Smooth muscle cell (in vitro differentiated cells): ENCODE data around the gene MYO1F. TPM values are rescaled to one million over a fixed set of nuclear protein-coding genes. Genes with fewer than 3 reads are reported as not detected.

Source experiments
- DNase-seq: peaks from one replicate; lab custom pipeline; 2025; ENCODE audit not compliant: unreplicated experiment; lab: John Stamatoyannopoulos, UW
- H2AFZ ChIP-seq: fragments of 200-600 bp; sonication (generic); 2 replicates; pipeline ENCODE4 v1.6.0; 2016; ENCODE audit warnings: antibody characterized with exemption, low read depth, mild to moderate bottlenecking
- H3F3A ChIP-seq: fragments of 200-600 bp; sonication (generic); 2 replicates; pipeline ENCODE4 v1.6.0; 2017; ENCODE audit warnings: antibody characterized with exemption, low read depth
- H3K27ac ChIP-seq: fragments of 200-600 bp; sonication (generic); 2 replicates; pipeline ENCODE4 v1.5.1; 2016; ENCODE audit warnings: low read depth, mild to moderate bottlenecking
- H3K27me3 ChIP-seq: fragments of 200-600 bp; sonication (generic); 2 replicates; pipeline ENCODE4 v1.6.1; 2016; ENCODE audit warnings: low read depth, mild to moderate bottlenecking
- H3K36me3 ChIP-seq: fragments of 200-600 bp; sonication (generic); 2 replicates; pipeline ENCODE4 v1.5.1; 2016; ENCODE audit warnings: low read depth
- H3K4me1 ChIP-seq: fragments of 200-600 bp; sonication (generic); 2 replicates; pipeline ENCODE4 v1.5.1; 2016; ENCODE audit warnings: low read depth
- H3K4me2 ChIP-seq: fragments of 200-600 bp; sonication (generic); 2 replicates; pipeline ENCODE4 v1.6.0; 2016; ENCODE audit warnings: mild to moderate bottlenecking
- H3K4me3 ChIP-seq: fragments of 200-600 bp; sonication (generic); 2 replicates; pipeline ENCODE4 v1.5.1; 2016; ENCODE audit warnings: mild to moderate bottlenecking
- H3K79me2 ChIP-seq: fragments of 200-600 bp; sonication (generic); 2 replicates; pipeline ENCODE4 v1.6.0; 2016; ENCODE audit warnings: low read depth, mild to moderate bottlenecking
- H3K9ac ChIP-seq: fragments of 200-600 bp; sonication (generic); 2 replicates; pipeline ENCODE4 v1.6.0; 2016; ENCODE audit warnings: low read depth
- H3K9me3 ChIP-seq: fragments of 200-600 bp; sonication (generic); replicated peaks from 2 replicates; pipeline ENCODE4 v1.5.1; 2016; ENCODE audit warnings: low read depth
- H4K20me1 ChIP-seq: fragments of 200-600 bp; sonication (generic); 2 replicates; pipeline ENCODE4 v1.6.0; 2016; ENCODE audit warnings: low read depth
- WGBS: methylation state at CpG from one replicate; pipeline ENCODE4 v1.1.7; 2016; ENCODE audit warnings: low lambda C conversion rate; 5-methylcytosine and 5-hydroxymethylcytosine counted together
- polyA plus RNA-seq: library from polyadenylated mRNA; unstranded; fragments of >200 nt; fragmentation: Nextera tagmentation; extraction: Ambion mirVana; gene quantifications from 2 replicates; pipeline ENCODE4 v1.2.1, GENCODE V29; 2016
- total RNA-seq: library from RNA; depleted of rRNA; stranded (reverse); fragments of >200 nt; gene quantifications from 2 replicates; pipeline ENCODE4 v1.2.3, GENCODE V29; 2014
- TF ChIP-seq, protein P1 (sequence below): fragments of 200-600 bp; sonication (generic); IDR thresholded peaks from 2 replicates; pipeline ENCODE4 v1.5.1; 2017; ENCODE audit warnings: borderline replicate concordance, mild to moderate bottlenecking, antibody characterized with exemption; ENCODE audit not compliant: insufficient read depth, poor library complexity, severe bottlenecking

MYO1F gene
- total and polyA plus RNA-seq, 2 experiments from 2014 or later: 1.4 TPM; not detected in 1

DNA sequence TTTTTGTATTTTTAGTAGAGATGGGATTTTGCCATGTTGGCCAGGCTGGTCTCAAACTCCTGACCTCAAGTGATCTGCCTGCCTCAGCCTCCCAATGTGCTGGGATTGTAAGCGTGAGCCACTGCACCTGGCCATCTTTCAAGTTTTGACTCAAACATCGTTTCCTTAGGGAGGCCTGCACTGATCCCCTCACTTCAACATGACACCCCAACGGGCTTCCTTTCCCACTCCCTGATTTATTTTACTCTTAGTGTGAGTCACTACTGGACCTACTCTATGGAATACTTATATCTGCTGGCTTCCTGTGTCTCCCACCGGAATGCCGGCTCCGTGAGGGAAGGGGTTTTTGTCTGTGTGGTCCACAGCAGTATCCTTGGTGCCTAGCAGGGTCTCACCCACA, 37.8 kb upstream of the MYO1F start:
- no peaks in the 10 kb centered on the region for H3K9me3 ChIP-seq
- no peaks in the 10 kb centered on the region for H3K27me3 ChIP-seq
- H3K36me3 ChIP-seq: no peaks in the 10 kb centered on the region
- peaks cover 10% of the 10 kb centered on the region for H3F3A ChIP-seq
- no peaks in the 10 kb centered on the region for H4K20me1 ChIP-seq
- no peaks in the 10 kb centered on the region for H3K79me2 ChIP-seq
- WGBS: 47% methylated on average over 6 of the region's 6 CpGs
- TF ChIP-seq, protein P1, sequence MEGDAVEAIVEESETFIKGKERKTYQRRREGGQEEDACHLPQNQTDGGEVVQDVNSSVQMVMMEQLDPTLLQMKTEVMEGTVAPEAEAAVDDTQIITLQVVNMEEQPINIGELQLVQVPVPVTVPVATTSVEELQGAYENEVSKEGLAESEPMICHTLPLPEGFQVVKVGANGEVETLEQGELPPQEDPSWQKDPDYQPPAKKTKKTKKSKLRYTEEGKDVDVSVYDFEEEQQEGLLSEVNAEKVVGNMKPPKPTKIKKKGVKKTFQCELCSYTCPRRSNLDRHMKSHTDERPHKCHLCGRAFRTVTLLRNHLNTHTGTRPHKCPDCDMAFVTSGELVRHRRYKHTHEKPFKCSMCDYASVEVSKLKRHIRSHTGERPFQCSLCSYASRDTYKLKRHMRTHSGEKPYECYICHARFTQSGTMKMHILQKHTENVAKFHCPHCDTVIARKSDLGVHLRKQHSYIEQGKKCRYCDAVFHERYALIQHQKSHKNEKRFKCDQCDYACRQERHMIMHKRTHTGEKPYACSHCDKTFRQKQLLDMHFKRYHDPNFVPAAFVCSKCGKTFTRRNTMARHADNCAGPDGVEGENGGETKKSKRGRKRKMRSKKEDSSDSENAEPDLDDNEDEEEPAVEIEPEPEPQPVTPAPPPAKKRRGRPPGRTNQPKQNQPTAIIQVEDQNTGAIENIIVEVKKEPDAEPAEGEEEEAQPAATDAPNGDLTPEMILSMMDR: no peak
- no peaks in the 10 kb centered on the region for H3K4me1 ChIP-seq
- H3K27ac ChIP-seq: no peak overlapping the region
- H3K4me2 ChIP-seq: no peak overlapping the region
- H2AFZ ChIP-seq: peak overlapping the region; percentile 65
- no peak for DNase-seq
- no peak overlapping the region for H3K9ac ChIP-seq
- no peak overlapping the region for H3K4me3 ChIP-seq

DNA sequence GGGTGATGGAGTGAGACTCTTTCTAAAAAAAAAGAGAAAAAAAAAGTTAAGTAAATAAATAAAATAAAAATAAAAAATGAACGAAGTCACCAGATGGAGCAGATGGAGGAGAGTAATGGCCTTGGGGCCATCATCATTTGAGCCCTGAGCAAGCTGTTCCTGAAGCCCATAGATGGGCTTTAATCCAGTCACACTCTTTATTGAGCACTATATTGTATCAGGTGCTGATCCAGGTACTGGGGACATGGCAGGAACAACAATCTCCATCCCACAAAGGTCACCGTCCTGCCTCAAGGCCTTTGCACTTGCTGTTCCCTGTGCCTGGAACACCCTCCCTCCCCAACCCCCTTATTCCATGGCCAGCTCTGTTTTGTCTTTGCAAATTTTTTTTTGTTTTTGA, 37.2 kb upstream of the MYO1F start:
- TF ChIP-seq, protein P1: no peak
- H4K20me1 ChIP-seq: no peaks in the 10 kb centered on the region
- 93% methylated on average over 2 of the region's 2 CpGs for WGBS

DNA sequence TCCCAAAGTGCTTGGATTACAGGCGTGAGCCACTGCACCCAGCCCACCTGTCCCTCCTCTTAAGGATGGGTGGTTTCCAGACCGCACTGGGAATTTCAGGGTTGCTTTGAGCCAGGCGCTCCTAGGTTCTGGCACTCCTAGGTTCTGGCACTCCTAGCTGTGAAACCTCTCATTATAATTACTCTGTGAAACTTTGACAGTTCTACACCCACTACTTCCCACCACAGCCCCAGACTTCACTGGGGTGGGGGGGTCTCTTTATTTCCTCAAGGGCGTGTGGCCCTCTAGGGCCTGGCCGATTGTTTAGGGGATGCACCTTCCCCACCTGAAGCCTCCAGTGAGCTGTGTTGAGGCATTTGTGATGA, 35.5 kb upstream of the MYO1F start:
- peaks cover 10% of the 10 kb centered on the region for H3F3A ChIP-seq
- no peaks in the 10 kb centered on the region for H3K79me2 ChIP-seq
- H3K9ac ChIP-seq: no peak overlapping the region
- no peaks in the 10 kb centered on the region for H3K4me1 ChIP-seq
- DNase-seq: no peak
- H3K4me3 ChIP-seq: no peak overlapping the region
- no peak overlapping the region for H3K4me2 ChIP-seq
- no peak overlapping the region for H2AFZ ChIP-seq
- no peaks in the 10 kb centered on the region for H3K9me3 ChIP-seq
- TF ChIP-seq, protein P1: no peak
- no peak overlapping the region for H3K27ac ChIP-seq
- no peaks in the 10 kb centered on the region for H4K20me1 ChIP-seq
- no peaks in the 10 kb centered on the region for H3K36me3 ChIP-seq
- 88% methylated on average over 5 of the region's 5 CpGs for WGBS
- H3K27me3 ChIP-seq: no peaks in the 10 kb centered on the region

More for the DNA sequence above, 37.2 kb upstream of the MYO1F start:
- Histone ChIP-seq H3K79me2 (no peaks in the 10 kb centered on the region), H3F3A (peaks cover 10% of the 10 kb centered on the region), H3K27me3 (no peaks in the 10 kb centered on the region), H3K36me3 (no peaks in the 10 kb centered on the region), H3K9ac (no peak overlapping the region), H3K27ac (no peak overlapping the region), H3K4me1 (no peaks in the 10 kb centered on the region), H3K4me2 (no peak overlapping the region), H3K4me3 (no peak overlapping the region), H2AFZ (no peak overlapping the region), H3K9me3 (no peaks in the 10 kb centered on the region)
- no peak for DNase-seq

DNA sequence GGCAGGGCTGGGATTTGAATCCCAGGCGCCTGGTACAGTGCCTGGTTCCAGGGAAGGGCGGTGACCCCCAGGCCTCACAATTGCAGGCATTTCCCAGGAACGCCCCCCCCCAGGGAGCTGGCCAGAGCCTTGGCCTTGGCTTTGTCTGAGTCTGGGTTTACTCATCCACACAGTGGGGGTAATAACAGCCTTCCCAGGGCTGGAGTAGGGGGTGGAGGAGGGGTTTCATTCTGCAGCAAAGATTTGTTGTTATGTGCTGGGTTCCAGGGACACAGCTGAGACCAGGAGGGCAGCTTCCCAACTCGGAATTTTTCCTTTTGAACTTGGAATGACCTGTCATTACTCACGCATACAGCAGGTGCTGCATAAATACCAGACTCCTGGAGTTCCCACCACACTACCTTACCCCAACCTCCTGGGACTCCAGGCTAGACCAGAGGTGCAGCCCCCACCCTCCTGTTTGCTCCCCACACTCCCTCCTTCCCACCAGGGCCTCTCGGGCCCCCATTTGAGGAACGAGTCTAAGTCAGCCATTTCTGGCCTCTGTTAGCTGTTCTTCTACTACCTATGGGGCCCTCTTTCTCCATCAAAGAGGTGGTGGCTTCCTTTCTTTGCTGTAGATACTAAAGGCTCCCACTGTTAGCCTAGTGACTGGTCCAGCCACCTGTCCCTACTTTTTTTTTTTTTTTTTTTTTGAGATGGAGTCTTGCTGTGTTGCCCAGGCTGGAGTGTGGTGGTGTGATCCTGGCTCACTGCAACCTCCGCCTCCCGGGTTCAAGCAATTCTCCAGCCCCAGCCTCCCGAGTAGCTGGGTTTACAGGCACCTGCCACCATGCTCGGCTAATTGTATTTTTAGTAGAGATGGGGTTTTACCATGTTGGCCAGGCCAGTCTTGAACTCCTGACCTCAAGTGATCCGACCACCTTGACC, 34.9 kb upstream of the MYO1F start:
- Histone ChIP-seq H3K27me3 (no peaks in the 10 kb centered on the region), H3K27ac (no peak overlapping the region), H3K4me3 (no peak overlapping the region), H3K4me1 (no peaks in the 10 kb centered on the region), H3K9me3 (no peaks in the 10 kb centered on the region), H3K9ac (no peak overlapping the region), H3F3A (peaks cover 10% of the 10 kb centered on the region), H3K36me3 (no peaks in the 10 kb centered on the region), H2AFZ (no peak overlapping the region), H3K4me2 (no peak overlapping the region), H4K20me1 (no peaks in the 10 kb centered on the region), H3K79me2 (no peaks in the 10 kb centered on the region)
- WGBS: 61% methylated on average over 12 of the region's 12 CpGs
- TF ChIP-seq, protein P1: no peak
- peak; percentile 12 for DNase-seq
